BJ (cell line): ENCODE measurements around the gene PTX4. TPM values are rescaled to one million over a fixed set of nuclear protein-coding genes. Genes with fewer than 3 reads are reported as not detected.

Experiments used
- CTCF ChIA-PET: fragments of 350-600 bp; formaldehyde crosslinking; extraction: SDS; loops from one replicate; lab custom pipeline; 2021; ENCODE audit warnings: antibody characterized with exemption, inconsistent platforms; lab: Yijun Ruan, JAX
- POLR2A ChIA-PET: fragments of 300-600 bp; sonication (Branson Sonifier 250); formaldehyde crosslinking; extraction: SDS; loops from one replicate; lab custom pipeline; 2021; ENCODE audit warnings: antibody characterized with exemption; lab: Charles Lee
- DNase-seq: peaks from one replicate; pipeline ENCODE4 v3.0.0-alpha.2; 2011; ENCODE audit warnings: low read depth
- H3K27me3 ChIP-seq: 2 replicates; pipeline ENCODE4 v1.6.0; 2011; ENCODE audit warnings: low read length; ENCODE audit not compliant: control insufficient read depth, insufficient read depth
- H3K36me3 ChIP-seq: 2 replicates; pipeline ENCODE4 v1.5.1; 2011; ENCODE audit warnings: low read length; ENCODE audit not compliant: control insufficient read depth, insufficient read depth
- H3K4me3 ChIP-seq: 2 replicates; pipeline ENCODE4 v1.5.1; 2011; ENCODE audit warnings: low read depth, mild to moderate bottlenecking, control low read depth, low read length
- CTCF ChIP-seq: IDR thresholded peaks from 2 replicates; pipeline ENCODE4 v1.5.1; 2011; ENCODE audit warnings: low read depth, mild to moderate bottlenecking, control low read depth, inconsistent platforms, low read length, moderate library complexity; ENCODE audit not compliant: insufficient read depth
- polyA plus RNA-seq: library from polyadenylated mRNA; depleted of rRNA; stranded (reverse); fragments of >200 nt; gene quantifications from 2 replicates; pipeline ENCODE4 v1.2.3, GENCODE V29; 2011

PTX4 gene
- polyA plus RNA-seq, 1 experiment, result not detected

DNA sequence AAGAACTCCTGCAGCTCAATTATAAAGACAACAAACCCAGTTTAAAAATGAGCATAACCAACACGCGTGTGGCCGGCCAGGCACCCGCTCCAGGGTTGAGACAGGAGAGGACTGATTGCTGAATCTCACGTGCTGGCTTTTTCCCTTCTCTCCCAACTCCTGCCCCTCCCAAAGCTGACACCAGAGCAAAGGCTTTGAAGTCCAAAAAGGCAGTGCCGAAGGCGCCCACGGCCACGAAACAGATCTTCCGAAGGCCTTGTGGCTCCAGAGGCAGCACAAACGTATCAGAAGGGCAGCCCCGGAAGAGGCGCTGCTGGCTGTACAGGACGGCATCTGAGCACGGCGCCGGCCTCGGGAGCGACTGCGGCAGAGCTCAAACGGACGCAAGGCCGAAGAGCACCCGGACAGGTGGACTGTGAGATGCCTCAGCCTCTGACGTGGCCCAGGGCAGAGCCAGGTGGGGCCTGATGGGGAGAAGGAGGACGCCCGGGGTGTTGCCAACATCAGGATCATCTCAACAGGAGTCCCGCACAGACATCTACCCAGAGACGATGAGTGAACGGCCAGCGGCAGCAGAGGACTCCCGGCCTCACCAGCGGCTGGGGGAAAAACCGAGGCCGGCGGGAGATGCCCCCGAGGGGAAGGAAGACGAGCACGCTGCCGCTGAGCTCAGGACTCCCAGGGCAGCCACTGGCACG lies 24.4 kb downstream of the PTX4 start:
- H3K36me3 ChIP-seq, result peaks cover 4% of the 10 kb centered on the region; the same call in 1 of the 2 replicates
- POLR2A ChIA-PET, result no interaction called here
- no peak overlapping the region for H3K4me3 ChIP-seq
- CTCF ChIA-PET, result interaction anchor here (0.6 to 1.1 kb wide), 2 partner anchors 141 to 242 kb away, joined by 3 to 4 read pairs; partner anchors contain the start of gene MAPK8IP3
- no peak for TF ChIP-seq CTCF
- DNase-seq, result no peak
- H3K27me3 ChIP-seq, result no peaks in the 10 kb centered on the region

GRCh38 chr16:1461146-1461545 lies 27.6 kb downstream of the PTX4 start:
- CTCF ChIA-PET, result no interaction called here
- Histone ChIP-seq H3K36me3 (peaks cover 8% of the 10 kb centered on the region), H3K27me3 (no peaks in the 10 kb centered on the region), H3K4me3 (no peak overlapping the region)
- POLR2A ChIA-PET, result no interaction called here
- TF ChIP-seq CTCF, result no peak
- peak; percentile 15 for DNase-seq

DNA sequence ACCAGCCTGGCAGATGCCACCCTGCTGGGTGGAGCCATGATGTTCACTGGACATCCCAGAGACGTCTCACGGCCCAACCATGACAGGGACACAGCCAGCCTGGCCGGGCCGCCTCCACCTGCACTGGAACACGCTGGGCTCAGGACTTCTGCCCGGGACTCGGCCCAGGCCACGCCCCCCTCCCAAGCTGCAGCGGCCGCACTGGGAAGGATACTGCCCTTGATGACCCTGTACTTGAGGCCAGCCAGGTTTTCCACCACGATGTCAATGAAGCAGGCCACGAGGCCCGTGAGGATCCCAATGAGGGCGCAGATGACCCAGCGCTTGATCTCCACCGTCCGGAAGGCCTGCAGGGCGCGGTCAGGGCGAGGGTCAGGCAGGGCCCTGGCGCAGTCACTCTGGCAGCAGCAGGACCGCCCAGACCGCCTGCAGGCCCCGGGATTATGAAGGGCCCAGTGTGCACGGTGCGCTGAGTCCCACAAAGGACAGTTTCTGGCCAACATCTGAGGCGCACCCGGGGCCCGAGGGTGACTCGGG lies 28.1 kb downstream of the PTX4 start:
- Histone ChIP-seq H3K4me3 (no peak overlapping the region), H3K36me3 (peaks cover 11% of the 10 kb centered on the region), H3K27me3 (no peaks in the 10 kb centered on the region)
- TF ChIP-seq CTCF, result no peak
- no peak for DNase-seq
- ChIA-PET POLR2A (no interaction called here), CTCF (no interaction called here)

- no peak for DNase-seq
- no peaks in the 10 kb centered on the region for H3K27me3 ChIP-seq
- TF ChIP-seq CTCF, result no peak
- CTCF ChIA-PET, result interaction anchor here (1.8 kb wide), 1 partner anchor 246 kb away, joined by 4 read pairs; the partner anchor contains the start of gene MAPK8IP3
- POLR2A ChIA-PET, result no interaction called here
- H3K4me3 ChIP-seq, result no peak overlapping the region
- H3K36me3 ChIP-seq, result peaks cover 14% of the 10 kb centered on the region
These were observed 28.8 kb downstream of the PTX4 start for GRCh38 chr16:1459967-1460366.

- POLR2A ChIA-PET, result no interaction called here
- CTCF ChIA-PET, result interaction anchor here (0.6 to 1.8 kb wide), 2 partner anchors 32 to 247 kb away, joined by 4 read pairs; partner anchors contain the start of gene MAPK8IP3
- no peak for TF ChIP-seq CTCF
These were observed 29.8 kb downstream of the PTX4 start for GRCh38 chr16:1458977-1459341.

More at GRCh38 chr16:1458977-1459341, 29.8 kb downstream of the PTX4 start:
- Histone ChIP-seq H3K27me3 (no peaks in the 10 kb centered on the region), H3K4me3 (no peak overlapping the region), H3K36me3 (peaks cover 16% of the 10 kb centered on the region)
- DNase-seq, result no peak
